ENCODE measurements around the gene GNAT3.

Gene GNAT3

DNA sequence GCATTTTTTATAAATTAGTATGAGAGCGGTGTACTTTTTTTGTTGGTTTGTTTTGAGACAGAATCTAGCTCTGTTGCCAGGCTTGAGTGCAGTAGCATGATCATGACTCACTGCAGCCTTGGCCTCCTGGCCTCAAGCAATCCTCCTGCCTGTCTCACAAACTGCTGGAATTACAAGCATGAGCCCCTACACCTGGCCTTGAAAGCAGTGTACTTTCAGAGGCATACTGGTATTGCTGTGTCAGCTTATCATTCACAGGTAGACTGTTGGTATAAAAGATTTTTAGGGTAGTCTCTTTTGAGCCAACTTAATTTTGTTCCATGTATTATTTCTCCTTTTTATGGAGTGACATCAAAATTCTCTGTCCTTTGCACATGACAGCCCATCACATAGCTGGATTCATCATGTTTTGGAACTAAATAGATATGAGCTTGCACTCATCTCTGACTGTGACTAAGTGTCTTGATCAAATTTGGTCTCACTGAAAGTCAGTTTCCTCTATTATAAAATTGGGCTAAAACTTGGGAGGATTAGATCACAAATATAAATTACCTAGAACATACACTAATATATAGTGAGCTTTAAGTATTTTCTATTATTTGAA, 12.4 kb downstream of the GNAT3 start:
- DNase-seq: no peak

DNA sequence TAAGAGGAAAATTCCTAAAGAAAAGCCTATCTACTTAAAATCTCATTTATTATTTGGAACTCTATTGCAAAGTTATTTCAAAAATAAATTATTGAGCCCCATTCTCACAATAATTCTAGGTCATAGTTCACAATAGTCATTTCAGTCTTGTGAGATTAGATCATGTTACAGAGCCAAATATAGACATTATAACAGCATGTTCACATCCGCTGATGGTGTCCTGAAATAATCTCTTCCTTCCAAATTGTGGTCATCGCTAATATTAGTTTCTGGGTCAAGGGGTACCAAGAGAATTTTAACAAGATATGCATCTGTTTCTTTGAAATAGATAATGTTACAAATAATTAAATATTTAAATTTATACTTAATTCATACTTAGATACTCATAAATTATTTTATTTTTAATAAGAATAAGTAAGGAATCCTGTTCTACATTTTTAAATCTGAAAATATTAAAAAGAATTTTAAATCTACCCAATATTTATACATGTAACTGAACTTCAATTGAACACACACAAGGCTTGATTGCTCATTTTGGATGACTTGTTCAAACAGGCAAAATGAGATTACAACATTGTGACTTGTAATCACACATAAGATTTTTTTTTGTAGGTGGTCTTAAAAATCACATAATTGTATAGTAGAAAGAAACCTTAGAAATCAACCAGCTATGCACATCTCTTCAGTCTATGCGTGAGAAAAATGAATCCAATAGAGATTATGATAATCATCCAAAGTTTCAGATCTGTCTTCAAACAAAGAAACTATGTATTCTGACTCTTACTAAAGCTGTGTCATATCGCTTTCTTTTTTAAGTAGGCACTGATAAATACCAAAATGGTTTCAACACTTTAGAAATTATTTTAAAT, 13.1 kb downstream of the GNAT3 start:
- no peak for DNase-seq

DNA sequence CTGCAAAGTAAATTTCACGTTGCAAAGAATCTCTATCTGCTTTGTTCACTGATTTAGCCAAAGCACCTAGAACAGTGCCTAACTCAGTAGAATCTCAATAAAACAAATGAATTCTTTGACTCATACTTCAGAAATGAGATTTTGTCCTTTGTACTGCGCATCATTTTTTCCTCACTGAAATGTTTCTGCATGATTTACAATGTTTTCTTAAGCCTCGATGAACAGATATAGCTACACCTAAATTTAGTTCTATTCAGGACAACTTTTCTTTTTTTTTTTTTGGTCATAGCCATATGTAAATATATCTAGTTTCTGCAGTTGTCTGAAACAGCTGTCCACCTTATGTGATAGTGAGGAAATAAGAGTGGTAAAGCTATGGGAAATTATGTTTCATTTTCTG, 15.3 kb downstream of the GNAT3 start:
- DNase-seq: no peak

DNA sequence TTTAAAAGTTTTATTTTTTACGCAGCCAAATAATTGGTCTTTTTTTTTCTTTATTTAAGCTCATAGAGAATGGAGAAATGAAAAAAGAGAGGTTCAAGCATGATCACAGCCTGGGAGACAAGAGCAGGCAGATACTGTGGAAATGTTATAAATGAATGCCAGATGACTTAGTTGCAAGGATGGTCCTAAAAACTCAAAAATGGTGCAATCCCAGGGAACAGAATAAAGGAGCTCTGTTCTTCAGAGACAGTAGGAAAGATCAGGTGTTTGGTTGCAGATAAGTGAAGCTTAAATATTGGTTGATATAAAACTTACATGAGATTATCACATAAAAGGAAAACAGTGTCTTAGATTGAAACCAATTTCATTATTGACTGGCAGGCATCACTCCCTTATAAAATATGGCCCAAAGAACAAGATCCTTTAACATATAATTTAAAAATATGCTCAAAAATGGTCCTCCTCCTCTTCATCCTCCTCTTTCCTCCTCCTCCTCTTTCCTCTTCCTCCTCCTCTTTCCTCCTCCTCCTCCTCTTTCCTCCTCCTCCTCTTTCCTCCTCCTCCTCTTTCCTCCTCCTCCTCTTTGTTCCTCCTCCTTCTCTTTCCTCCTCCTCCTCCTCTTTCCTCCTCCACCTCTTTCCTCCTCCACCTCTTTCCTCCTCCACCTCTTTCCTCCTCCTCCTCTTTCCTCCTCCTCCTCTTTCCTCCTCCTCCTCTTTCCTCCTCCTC, 18.6 kb downstream of the GNAT3 start:
- DNase-seq: no peak

DNA sequence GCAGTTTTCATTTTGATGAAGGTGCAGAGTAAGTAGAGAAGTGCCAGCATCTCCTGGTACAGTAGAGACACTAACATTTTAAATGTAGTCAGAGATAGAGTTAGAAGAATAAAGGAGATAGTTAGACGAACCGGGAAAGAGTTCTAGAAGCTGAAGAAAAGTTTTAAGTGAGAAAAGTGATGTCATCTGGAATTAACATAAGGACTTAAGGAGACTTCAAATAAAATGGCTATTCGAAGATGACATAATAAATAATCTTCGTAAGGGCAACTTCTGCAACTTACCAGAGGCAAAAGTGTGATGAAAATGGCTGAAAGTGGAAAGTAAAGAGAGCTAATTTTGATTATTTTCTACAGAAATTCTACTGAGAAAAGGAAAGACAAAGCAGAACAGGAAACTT, 20.4 kb downstream of the GNAT3 start:
- no peak for DNase-seq

DNA sequence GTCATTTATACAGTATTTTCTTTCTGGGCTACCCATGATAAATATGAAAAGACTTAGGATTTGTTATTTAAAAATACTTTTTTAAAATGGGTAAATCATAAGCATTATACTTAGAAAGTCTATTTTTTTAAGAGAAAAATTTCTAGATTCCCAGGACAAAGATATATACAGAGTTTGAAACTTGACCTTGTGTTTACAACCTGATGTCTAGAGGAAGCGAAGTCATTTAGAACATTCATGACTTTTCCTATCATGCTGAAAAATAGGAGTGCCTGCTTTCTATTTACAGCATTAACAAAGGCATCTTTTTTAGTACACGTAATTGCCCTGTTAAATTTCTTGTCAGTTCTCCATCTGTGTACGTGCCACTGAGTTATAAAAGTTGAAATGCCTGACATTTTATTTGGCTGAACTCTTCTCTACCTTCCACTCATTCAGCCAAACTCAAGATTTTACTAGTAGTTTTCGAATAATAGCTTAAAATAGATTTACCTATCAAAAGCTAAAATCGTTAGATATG, 23.0 kb downstream of the GNAT3 start:
- no peak for DNase-seq

DNA sequence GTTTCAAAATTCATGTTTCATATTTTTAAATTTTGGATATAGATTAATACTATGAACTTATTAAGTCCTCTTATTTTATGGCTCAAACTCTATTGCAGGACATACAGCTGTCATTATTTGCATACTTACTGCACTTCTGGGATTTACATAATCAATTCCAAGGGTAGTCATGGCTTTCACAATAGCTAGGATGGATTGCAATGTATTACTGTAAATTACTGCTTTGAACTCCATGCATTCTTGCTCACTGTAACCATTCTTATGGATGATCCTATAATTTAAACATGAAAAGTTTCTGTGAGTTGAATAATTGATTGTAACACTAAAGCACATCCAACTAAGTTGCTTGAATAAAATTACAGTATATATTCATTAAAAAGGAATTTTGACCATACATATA, 23.5 kb downstream of the GNAT3 start:
- DNase-seq: no peak

DNA sequence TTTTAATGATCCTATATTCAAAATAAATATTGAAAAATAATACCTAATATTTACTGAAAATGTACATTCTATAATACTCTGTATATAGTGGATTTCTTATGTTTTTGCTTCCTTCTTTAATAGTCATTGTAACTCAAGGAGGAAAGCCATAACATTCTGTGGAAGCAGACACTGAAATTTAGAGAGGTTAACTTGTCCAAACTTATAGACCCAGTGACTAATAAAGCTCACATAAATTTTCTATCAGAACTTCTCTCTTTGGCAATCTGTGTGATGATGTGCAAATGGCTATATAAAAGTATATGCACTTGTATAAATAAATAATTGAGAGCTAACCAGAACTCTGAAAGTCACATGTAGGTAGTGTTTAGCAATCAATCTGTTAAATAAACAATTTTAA, 26.1 kb downstream of the GNAT3 start:
- DNase-seq: no peak

DNA sequence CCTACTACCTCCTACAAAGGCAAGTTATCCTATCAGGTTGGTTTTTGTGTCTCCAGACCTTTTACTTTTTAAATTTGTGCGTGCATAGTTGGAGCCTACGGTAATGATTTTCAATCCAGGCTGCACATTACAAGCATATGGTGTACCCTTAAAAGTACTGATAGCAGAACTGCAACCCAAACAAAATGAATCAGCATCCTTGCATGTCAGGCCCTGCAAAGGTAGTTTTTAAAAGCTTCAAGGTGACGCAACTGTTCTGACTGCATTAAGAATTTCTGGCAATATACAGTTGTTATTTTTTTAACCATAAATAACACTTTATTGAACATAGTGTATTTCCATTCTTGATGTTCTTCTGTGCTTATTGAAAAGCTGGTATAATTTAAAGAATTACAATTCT, 28.9 kb downstream of the GNAT3 start:
- DNase-seq: no peak

DNA sequence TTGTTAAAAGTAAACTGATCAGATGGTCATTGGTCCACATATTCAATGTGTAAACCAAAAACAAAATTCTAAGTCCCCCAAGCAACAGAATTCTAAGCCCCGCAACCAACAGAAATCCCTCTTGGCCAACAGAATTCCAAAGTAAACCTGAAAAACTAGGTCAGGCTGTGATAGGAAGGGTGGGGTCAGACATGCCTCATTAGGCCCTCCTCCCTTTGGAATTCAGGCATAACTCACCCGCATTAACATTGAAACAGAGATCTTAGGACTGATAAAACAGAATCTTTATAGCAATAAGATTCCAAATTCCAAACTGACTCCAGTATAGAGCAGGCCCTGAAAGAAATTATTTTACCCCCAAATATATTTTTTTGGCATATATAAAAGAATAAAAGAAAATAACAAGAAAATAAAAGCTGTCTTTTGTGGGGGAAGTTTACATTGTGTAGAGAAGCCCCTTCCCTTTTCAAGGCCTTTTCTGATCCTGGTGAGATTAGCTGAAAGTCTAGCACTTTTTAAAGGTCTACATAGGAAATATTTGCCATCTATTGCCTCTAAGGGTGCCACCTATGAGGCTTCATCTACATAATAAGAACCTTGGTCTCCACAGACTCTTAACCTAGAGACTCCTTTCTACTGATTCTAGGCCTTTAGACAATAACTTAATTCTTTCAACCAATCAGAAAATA, 30.5 kb downstream of the GNAT3 start:
- DNase-seq: no peak

DNA sequence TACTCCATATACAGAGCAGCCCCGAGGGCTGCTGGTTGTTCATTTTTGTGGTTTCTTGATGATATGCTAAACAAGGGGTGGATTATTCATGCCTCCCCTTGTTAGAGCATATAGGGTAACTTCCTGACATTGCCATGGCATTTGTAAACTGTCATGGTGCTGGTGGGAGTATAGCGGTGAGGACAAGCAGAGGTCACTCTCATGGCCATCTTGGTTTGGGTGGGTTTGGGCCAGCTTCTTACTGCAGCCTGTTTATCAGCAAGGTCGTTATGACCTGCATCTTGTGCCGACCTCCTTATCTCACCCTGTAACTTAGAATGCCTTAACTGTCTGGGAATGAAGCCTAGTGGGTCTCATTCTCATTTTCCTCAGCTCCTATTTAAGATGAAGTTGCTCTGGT, 31.3 kb downstream of the GNAT3 start:
- DNase-seq: no peak

DNA sequence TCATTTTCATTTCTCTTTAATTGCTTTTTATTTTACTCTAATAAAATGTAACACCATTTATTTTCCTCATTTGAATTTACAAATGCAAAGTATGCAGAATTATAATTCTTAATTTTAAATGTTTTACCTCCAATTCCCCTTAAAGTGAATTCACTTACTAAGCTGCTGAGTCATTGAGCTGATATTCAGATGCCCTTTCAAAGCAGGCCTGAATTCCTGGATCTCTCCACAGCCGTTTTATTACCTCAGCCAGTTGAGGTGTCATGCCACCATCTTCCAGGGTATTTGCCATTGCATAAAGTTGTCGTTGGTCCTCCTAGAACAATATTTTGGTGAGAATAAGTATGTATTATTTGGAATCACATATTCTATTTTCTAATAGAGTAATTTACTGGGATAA, 33.2 kb downstream of the GNAT3 start:
- no peak for DNase-seq

DNA sequence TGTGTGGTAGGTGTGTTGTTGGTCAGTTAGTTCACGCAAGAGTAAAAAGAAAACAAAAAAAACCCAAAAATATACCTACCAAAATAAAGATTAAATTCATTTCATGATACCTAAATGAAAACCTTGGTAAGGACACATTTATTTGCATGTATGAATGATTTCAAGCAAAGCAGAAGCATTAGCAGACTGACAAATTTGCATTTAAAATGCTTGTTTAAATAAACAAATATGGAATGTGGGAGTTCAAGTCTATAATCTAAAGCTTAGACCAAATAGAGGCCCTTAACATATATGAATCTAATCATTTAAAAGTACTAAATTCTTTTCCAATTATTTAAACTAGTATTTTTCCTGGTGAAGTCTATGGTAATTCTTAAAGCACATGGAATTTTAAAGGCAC, 35.8 kb downstream of the GNAT3 start:
- no peak for DNase-seq

DNA sequence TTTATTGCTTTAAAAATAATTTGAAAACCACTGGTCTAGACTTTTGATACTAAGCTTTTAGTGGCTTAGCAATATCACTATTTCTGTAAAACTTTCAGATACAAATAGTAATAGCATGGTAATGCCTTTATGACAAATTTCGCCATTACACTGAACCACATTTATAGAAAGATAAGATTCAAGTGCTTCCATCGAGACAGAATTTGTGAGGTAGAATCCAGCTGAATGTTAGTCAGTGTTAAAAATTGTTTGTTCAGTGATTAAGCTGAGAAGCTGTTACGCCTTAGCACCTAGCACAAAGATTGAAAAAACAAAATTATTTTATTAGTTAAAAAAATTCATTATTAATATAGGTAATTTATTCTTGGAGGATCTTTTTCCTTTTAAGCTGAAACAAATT, 36.5 kb downstream of the GNAT3 start:
- no peak for DNase-seq

DNA sequence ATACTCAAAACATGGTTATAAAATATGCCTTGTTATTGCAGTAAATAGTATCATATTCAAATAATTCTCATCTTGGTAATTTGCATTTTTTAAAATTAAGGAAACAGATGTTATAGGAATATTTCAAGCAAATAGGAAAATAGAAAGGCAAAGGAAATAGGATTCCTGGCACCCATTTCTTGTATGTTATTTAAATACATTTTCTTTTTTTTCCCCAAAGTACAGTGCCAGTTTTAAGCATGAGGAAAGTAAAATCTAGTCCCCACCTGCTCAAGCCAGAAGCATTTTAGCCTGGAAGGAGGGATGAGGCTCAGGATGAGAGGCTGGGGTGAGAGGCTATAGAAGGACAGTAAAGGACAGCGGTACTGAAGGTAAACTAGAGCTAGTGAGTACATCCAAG, 38.1 kb downstream of the GNAT3 start:
- no peak for DNase-seq

DNA sequence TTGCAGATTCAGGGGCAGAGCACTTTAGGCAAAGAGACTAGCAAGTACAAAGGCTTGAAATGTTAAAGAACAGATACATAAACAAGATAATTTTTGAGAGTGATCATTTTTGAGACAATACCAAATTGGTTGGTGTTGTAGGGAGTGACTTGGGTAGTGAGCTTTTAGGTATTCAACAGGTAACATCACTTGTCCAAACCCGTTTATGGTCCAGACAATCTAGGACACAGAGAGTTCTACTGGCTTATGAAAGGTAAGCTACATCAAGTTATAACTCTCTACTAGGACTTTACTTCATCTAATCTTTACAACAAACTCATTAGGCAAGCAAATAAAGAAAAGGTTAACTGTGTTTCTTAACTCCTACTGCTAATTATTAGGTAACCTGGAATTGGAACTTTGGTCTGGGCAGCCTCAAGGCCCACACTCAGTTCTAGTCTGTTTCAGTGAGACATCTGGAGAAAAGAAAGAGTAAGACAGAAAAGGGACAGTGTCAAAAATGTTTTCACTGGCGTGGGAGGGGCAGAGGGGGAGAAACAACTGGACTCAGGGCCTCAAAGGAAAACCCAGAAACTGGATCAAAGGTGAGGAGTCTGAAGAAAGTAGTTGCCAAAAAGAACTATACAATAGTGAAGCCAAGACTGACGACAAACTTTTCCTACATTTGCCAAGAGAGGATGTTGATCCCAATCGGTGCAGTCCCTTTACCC, 39.2 kb downstream of the GNAT3 start:
- no peak for DNase-seq

DNA sequence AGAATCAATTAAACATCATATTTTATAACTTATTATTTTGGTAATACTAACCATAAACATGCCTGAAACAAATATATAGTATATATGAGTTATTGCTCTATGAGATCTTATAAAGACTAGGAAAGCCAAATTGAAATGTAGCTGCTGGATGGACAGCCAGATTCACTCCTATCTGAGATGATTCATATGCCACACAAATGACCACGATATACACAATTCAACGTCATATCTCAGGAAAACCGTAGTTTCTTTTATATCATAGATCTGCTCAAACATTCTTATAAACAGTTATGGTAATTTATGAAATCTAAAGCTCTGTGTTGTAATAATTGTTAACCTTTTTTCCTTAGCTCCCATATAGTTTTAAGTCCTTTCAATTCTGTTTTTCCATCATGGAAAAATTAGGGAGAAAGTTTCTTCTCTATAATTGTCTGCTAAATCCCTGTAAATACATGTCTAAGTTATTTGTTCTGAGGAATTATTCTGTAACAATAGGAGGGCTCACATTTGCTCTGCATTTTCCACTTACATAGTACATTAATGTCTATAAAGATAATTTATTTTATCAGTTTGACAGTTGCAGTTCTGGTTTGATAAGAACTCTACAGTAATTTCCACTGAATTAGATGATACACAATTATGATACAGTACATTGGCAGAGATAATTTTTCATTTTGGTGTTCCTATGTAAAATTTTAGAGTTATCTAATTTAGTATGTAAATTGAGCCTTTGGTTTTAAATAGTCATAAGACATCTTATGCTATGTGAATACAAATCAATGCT, 42.7 kb downstream of the GNAT3 start:
- no peak for DNase-seq

DNA sequence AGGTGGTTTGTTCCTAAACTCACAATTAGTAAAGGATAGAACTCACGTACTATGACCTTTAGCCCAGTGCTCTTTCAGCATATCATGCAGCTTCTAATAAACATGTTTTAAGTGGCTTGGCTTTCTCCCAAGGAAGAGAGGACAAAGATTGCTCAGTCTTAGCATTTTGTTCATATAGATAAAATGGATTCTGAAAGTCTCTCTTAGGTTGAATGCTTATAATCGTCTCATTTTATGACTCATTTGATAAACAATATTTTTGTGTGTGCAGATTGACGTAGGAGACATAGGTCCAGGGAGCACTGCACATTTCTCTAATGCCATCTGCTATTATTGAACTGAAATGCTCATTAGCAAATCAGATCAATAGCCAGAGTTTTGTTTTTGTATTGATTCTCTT, 44.8 kb downstream of the GNAT3 start:
- DNase-seq: no peak

DNA sequence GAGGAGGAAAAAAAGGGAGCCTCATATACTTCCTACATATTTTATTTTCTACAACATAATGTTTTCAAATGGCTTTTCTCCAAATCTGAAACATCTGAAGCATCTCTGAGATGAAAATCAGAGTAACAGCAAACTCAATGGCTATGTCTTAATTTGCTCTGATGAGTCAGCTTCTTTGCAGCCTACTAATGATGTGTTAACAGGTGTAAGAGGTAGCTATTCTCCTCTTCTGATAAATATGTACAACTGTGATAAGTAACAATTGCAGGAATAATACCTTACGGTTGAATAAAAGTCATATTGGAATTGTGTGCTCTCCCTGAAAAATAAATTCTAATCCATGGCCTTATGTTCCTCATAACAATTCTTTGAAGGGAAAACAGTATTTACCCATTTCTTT, 45.2 kb downstream of the GNAT3 start:
- DNase-seq: no peak

DNA sequence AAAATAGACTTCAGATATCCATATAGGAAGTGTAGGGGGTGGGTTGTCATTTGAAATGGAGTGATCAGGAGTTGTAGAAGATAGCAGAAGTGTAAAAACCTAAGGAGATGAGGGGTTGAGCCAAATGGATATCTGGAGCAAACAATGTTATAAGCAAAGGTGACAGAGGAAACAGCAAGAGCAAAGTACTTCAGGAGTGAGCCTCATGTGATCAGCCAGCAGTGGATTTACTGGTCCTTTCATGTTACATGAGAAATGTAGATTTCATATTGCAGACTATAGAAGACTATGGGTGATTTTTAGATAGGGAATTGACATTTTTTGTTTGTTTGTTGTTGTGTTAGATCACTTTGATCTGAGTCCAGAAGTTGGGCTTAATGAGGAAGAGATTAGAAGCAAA, 47.7 kb downstream of the GNAT3 start:
- DNase-seq: no peak

DNA sequence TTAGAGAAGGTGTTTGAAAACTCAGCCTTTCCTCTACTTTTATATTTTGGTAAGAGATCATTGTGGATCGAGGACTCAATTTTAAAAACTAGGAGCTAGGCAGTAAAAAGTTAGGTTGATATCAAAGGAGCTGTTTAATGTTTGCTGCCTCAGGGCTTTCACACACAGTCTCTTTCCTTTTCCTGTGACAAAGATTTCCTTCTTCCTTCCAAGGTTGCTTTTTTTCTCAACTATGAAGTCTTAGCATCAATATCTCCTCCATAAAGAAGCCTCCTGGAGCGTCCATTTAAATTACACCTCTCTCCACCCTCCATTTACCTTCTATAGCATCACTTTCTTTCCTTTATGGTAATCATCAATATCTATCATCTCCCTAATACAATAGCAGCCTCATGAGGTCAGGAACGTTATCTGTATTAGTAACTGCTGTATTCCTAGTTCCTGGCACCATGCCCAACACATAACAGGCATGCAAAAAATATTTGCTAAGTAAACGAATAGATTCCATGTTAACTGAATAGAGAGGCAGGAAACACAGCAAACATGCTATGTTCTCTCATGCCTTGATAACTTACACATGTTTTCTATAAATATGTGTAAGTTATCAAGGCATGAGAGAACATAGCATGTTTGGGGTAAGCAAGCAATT, 48.5 kb downstream of the GNAT3 start:
- DNase-seq: no peak

Measured in DMS153 (cell line).